GM12892 (cell line): Measurements from ENCODE around the gene GABRR2.

ENCODE experiments used
- POLR2A ChIP-seq: IDR thresholded peaks from 2 replicates; pipeline ENCODE4 v1.6.1; 2011; ENCODE audit warnings: low read depth, low read length, control low read depth
- TAF1 ChIP-seq: IDR thresholded peaks from 2 replicates; pipeline ENCODE4 v1.6.1; 2011; ENCODE audit warnings: low read depth, mild to moderate bottlenecking, control low read depth, low read length, borderline replicate concordance

GRCh38 chr6:89311853-89312531 lies 3.1 kb downstream of the GABRR2 start:
- TF ChIP-seq TAF1: no peak
- TF ChIP-seq POLR2A: no peak
